Lung (tissue), 12 donors: ENCODE measurements around the gene ADAMTS3. TPM values are rescaled to one million over a fixed set of nuclear protein-coding genes. Genes with fewer than 3 reads are reported as not detected.
A peak's percentile ranks its signal among the peaks of the same experiment; 100 is the strongest.

Source experiments
- ATAC-seq: fragments of 200-7000 bp; cut with Tn5 transposase; one replicate; pipeline ENCODE4 v1.9.1; 2020; ENCODE audit warnings: moderate number of reproducible peaks; ENCODE audit not compliant: insufficient read depth, low FRiP score
- DNase-seq, 3 donors: peaks; one replicate each; pipeline ENCODE4 v3.0.0-alpha.2; 2013 to 2017
- H3K27ac ChIP-seq, 2 donors: one replicate each; pipeline ENCODE4 v1.5.1; 2013; ENCODE audit warnings: mild to moderate bottlenecking in 2 of 2, moderate library complexity in 2 of 2, control low read depth in 1 of 2, inconsistent platforms in 1 of 2, low read depth in 1 of 2, low read length in 1 of 2
- H3K27me3 ChIP-seq, 3 donors: one replicate each; pipeline ENCODE4 v1.5.1; 2013; ENCODE audit warnings: low read length in 2 of 3; ENCODE audit not compliant: control insufficient read depth in 3 of 3, insufficient read depth in 3 of 3
- H3K36me3 ChIP-seq, 4 donors: one replicate each; pipeline ENCODE4 v1.5.1; 2013; ENCODE audit warnings: low read length in 4 of 4, mild to moderate bottlenecking in 1 of 4, moderate library complexity in 1 of 4; ENCODE audit not compliant: control insufficient read depth in 4 of 4, insufficient read depth in 4 of 4
- H3K4me1 ChIP-seq, 5 donors: one replicate each; pipeline ENCODE4 v1.5.1; 2013; ENCODE audit warnings: low read length in 5 of 5, mild to moderate bottlenecking in 2 of 5, moderate library complexity in 1 of 5; ENCODE audit not compliant: control insufficient read depth in 5 of 5, insufficient read depth in 5 of 5
- H3K4me3 ChIP-seq: one replicate; pipeline ENCODE4 v1.5.1; 2013; ENCODE audit warnings: mild to moderate bottlenecking, control low read depth, moderate library complexity
- H3K9ac ChIP-seq, 2 donors: one replicate each; pipeline ENCODE4 v1.5.1; 2013; ENCODE audit warnings: low read length in 2 of 2, control low read depth in 1 of 2; ENCODE audit not compliant: insufficient read depth in 1 of 2
- H3K9me3 ChIP-seq, 4 donors: one replicate each; pipeline ENCODE4 v1.5.1; 2013; ENCODE audit warnings: low read length in 3 of 4, mild to moderate bottlenecking in 1 of 4, moderate library complexity in 1 of 4; ENCODE audit not compliant: control insufficient read depth in 4 of 4, insufficient read depth in 3 of 4
- WGBS, 2 donors: extraction: QIAGEN DNeasy Blood & Tissue Kit; methylation state at CpG; one replicate each; pipeline ENCODE4 v1.1.7; 2013; 5-methylcytosine and 5-hydroxymethylcytosine counted together
- polyA plus RNA-seq, 2 donors: library from polyadenylated mRNA; stranded (reverse); fragments of 200-250 nt; gene quantifications; one replicate each; pipeline ENCODE4 v1.2.1, GENCODE V29; 2013
- total RNA-seq, 2 donors: library from RNA; depleted of rRNA in 1 of 2; stranded (reverse); fragments of >200 nt in 1 of 2; gene quantifications; one replicate each; pipeline ENCODE4 v1.2.1, GENCODE V29; 2014 to 2021
- TF ChIP-seq, protein P1 (sequence below): IDR thresholded peaks from 2 replicates; pipeline ENCODE4 v1.5.1; 2012; ENCODE audit warnings: mild to moderate bottlenecking; ENCODE audit errors: control extremely low read depth, extremely low read depth
- donor health status: control.
- donor health status: control.
- donor health status: Bipolar disorder and iron deficiency.
- donor health status: healthy.
- donor health status: DM: yes; HTN: yes; CAD: no.

The ADAMTS3 gene
- total and polyA plus RNA-seq, 4 donors: 1.1 to 12.9 (median 2.1) TPM

DNA sequence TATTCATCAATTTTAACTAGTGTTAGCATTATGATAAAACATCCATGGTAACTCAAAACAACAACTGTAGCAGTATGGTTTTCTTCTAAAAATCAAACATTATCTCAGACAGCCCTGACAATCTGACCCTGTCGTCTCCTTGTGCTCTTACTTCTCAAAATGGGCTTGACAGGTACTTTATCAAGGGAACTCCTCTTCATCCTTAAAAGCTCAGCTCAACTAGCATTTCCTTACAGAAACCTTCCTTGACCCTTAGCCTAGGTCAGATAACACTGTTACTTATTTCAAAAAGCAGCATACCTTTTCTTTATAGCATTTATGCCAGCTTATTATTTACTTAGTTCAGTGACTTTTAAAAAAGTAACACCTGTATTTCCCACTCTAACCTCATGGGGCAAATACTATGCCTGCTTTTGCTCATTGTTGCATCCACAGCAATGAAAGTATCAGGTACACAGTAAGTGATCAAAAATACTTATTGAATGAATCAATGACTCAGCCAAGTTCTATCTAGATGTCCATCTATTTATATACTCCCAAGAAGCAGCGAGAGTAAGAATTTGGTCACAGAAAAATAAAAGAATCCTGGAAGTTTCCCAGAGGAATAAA lies 41.9 kb downstream of the ADAMTS3 start:
- H3K27ac ChIP-seq: no peak overlapping the region
- ATAC-seq: no peak
- peaks cover 0 to 8% (median 4%) of the 10 kb centered on the region in 5 donors for H3K4me1 ChIP-seq
- no peak overlapping the region for H3K9ac ChIP-seq
- no peaks in the 10 kb centered on the region for H3K9me3 ChIP-seq
- H3K36me3 ChIP-seq: no peaks in the 10 kb centered on the region
- no peak overlapping the region for H3K4me3 ChIP-seq
- no peaks in the 10 kb centered on the region for H3K27me3 ChIP-seq
- TF ChIP-seq, protein P1, sequence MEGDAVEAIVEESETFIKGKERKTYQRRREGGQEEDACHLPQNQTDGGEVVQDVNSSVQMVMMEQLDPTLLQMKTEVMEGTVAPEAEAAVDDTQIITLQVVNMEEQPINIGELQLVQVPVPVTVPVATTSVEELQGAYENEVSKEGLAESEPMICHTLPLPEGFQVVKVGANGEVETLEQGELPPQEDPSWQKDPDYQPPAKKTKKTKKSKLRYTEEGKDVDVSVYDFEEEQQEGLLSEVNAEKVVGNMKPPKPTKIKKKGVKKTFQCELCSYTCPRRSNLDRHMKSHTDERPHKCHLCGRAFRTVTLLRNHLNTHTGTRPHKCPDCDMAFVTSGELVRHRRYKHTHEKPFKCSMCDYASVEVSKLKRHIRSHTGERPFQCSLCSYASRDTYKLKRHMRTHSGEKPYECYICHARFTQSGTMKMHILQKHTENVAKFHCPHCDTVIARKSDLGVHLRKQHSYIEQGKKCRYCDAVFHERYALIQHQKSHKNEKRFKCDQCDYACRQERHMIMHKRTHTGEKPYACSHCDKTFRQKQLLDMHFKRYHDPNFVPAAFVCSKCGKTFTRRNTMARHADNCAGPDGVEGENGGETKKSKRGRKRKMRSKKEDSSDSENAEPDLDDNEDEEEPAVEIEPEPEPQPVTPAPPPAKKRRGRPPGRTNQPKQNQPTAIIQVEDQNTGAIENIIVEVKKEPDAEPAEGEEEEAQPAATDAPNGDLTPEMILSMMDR: no peak
- no peak for DNase-seq
- WGBS, 2 donors: 63 to 84% methylated on average over 2 of the region's 2 CpGs

DNA sequence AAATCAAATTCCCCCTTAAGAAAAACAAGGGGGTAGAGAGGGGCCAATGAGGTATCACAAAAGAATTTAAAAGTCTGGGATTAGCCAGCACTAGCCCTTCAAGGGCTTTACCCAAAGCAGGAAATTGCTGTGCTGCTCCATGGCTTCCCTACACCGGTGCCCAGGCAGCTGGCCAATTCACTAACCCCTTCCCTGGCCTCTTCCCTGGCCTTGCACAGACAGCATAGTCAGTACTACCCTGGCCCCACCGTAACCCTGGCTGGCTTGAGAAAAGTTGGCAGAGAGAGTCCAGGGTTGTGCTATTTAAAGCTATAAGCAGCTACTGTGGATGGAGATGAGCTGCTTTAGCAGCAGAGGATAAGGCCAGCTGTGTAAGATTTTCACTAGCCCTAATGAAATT lies 43.1 kb downstream of the ADAMTS3 start:
- H3K27me3 ChIP-seq: no peaks in the 10 kb centered on the region
- H3K27ac ChIP-seq: no peak overlapping the region
- peak; percentile 72 to 81 (median 74) for DNase-seq
- peak; percentile 69 for ATAC-seq
- H3K4me3 ChIP-seq: no peak overlapping the region
- H3K9ac ChIP-seq: no peak overlapping the region
- no peaks in the 10 kb centered on the region for H3K9me3 ChIP-seq
- no peaks in the 10 kb centered on the region for H3K36me3 ChIP-seq
- peaks cover 0 to 8% (median 4%) of the 10 kb centered on the region in 5 donors for H3K4me1 ChIP-seq
- 7 to 15% methylated on average over 2 of the region's 2 CpGs for WGBS, 2 donors
- TF ChIP-seq, protein P1: no peak

DNA sequence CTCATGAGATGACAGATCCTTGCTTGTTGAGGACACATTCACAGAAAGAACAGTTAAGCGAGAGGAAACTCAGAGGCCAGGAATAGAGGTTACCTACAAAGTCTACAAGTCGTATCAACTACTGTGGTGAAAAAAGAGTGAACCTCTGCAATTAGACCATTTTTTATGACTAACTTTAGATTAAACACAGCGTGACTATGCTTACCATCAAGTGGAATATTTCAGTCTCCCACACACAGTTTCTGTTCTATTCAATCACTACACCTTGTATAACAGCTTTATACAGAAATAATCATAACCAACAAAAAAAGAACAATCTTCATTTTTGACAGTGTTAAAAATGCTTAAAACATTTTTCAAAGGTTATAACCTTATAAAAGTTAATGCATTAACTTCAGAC lies 46.6 kb downstream of the ADAMTS3 start:
- no peaks in the 10 kb centered on the region for H3K9me3 ChIP-seq
- H3K4me1 ChIP-seq: peaks cover 0 to 8% (median 2%) of the 10 kb centered on the region in 5 donors
- H3K27me3 ChIP-seq: no peaks in the 10 kb centered on the region
- no peaks in the 10 kb centered on the region for H3K36me3 ChIP-seq
- TF ChIP-seq, protein P1: no peak
- DNase-seq (no peak), ATAC-seq (no peak)
- WGBS, 2 donors: 86 to 90% methylated on average over 3 of the region's 3 CpGs
- no peak overlapping the region for H3K9ac ChIP-seq
- no peak overlapping the region for H3K4me3 ChIP-seq
- no peak overlapping the region for H3K27ac ChIP-seq

DNA sequence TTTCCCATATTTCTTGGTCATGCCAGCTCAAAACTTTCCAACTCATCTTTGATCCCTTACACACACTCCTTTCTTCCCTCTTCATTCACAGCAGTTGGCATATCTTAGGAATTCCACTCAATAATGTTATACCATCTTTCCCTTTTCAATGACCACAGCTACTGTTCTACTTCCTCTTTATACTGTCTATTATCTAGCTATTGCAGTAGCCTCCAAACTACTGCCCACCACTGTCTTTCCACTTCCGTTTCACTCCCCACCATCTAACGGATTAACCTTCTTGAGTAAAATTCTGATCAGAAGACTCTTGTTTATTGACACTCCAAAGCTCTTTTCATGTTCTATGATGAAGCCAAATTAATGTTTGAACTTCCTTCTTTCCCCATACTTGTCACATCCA lies 55.8 kb downstream of the ADAMTS3 start:
- Histone ChIP-seq H3K27me3 (no peaks in the 10 kb centered on the region), H3K9me3 (no peaks in the 10 kb centered on the region), H3K4me1 (no peaks in the 10 kb centered on the region), H3K4me3 (no peak overlapping the region), H3K9ac (no peak overlapping the region), H3K36me3 (no peaks in the 10 kb centered on the region), H3K27ac (no peak overlapping the region)
- DNase-seq: no peak
- TF ChIP-seq, protein P1: no peak
- no peak for ATAC-seq
- 60 to 63% methylated on average over 2 of the region's 2 CpGs for WGBS, 2 donors
